SHP77 (cell line): Measurements from ENCODE around the gene PHF23.
"Not testable (repeated sequence)": the region's sequence is repeated elsewhere in the genome, so short reads cannot be mapped to it uniquely, and the experiment has no call there.

Experiments used
- DNase-seq, 2 experiments: peaks; one replicate each; lab custom pipeline; 2025; lab: John Stamatoyannopoulos, UW

The PHF23 gene

GRCh38 chr17:7258731-7259554 is 19.7 kb upstream of the PHF23 start:
- no peak for DNase-seq

- no peak for DNase-seq
These were observed 17.7 kb upstream of the PHF23 start for GRCh38 chr17:7256766-7257456.

- no peak for DNase-seq
These were observed 15.3 kb upstream of the PHF23 start for GRCh38 chr17:7254511-7254910.

GRCh38 chr17:7253082-7253481 is 13.8 kb upstream of the PHF23 start:
- no peak for DNase-seq

- peak; percentile 94 to 97 for DNase-seq
These were observed 13.2 kb upstream of the PHF23 start, which contains the start of gene ELP5 for GRCh38 chr17:7252176-7253043. Gene ELP5 (plus strand): TSS chr17:7252215. CDS start chr17:7252551, 336 bp downstream.

GRCh38 chr17:7251661-7252175 is 12.5 kb upstream of the PHF23 start, which contains the start of gene CTDNEP1:
Gene CTDNEP1 (minus strand): TSS chr17:7251734. CDS start chr17:7251296, 438 bp downstream.
- DNase-seq = peak; percentile 99 to 100

- no peak for DNase-seq
These were observed 11.7 kb upstream of the PHF23 start for GRCh38 chr17:7250695-7251627.

GRCh38 chr17:7249830-7250229 is 10.6 kb upstream of the PHF23 start:
- no peak for DNase-seq

GRCh38 chr17:7249214-7249613 is 10.0 kb upstream of the PHF23 start:
- DNase-seq = no peak

GRCh38 chr17:7248796-7249195 is 9.5 kb upstream of the PHF23 start:
- no peak for DNase-seq

GRCh38 chr17:7246779-7247178 is 7.5 kb upstream of the PHF23 start:
- DNase-seq = no peak

- DNase-seq = not testable (repeated sequence)
These were observed 4.6 kb upstream of the PHF23 start for GRCh38 chr17:7243838-7244237.

- DNase-seq = no peak
These were observed 4.1 kb upstream of the PHF23 start for GRCh38 chr17:7243453-7243729.

GRCh38 chr17:7242717-7243452 is 3.6 kb upstream of the PHF23 start:
- DNase-seq = peak; percentile 94 to 96

GRCh38 chr17:7241783-7242716 is 2.8 kb upstream of the PHF23 start, which contains the start of gene GABARAP:
Gene GABARAP (minus strand): TSS chr17:7242449. CDS start chr17:7242330, 119 bp downstream.
- peak; percentile 86 to 89 for DNase-seq

- DNase-seq = no peak
These were observed 2.0 kb upstream of the PHF23 start for GRCh38 chr17:7241090-7241733.

- no peak for DNase-seq
These were observed 1.1 kb upstream of the PHF23 start for GRCh38 chr17:7240375-7240774.

GRCh38 chr17:7238420-7239090 is 702 bp downstream of the PHF23 start:
- DNase-seq = peak in 1 of 2 experiments; percentile 28
